NCI-H2107 treated with DMSO at 0.1 percent for 48 hours (cell line): ENCODE measurements around the gene DNAH3.
"Not testable (repeated sequence)": the region's sequence is repeated elsewhere in the genome, so short reads cannot be mapped to it uniquely, and the experiment has no call there.

Source experiments
- DNase-seq: peaks from one replicate; lab custom pipeline; 2025; ENCODE audit not compliant: unreplicated experiment; lab: John Stamatoyannopoulos, UW

DNAH3 gene

GRCh38 chr16:21167929-21168602, 17.4 kb upstream of the DNAH3 start:
- DNase-seq, result no peak

GRCh38 chr16:21167360-21167759, 16.7 kb upstream of the DNAH3 start:
- DNase-seq, result no peak

GRCh38 chr16:21166561-21166961, 15.9 kb upstream of the DNAH3 start:
- no peak for DNase-seq

- no peak for DNase-seq
Observed at GRCh38 chr16:21164521-21165168, 14.0 kb upstream of the DNAH3 start.

- DNase-seq, result no peak
Observed at GRCh38 chr16:21163576-21163975, 12.9 kb upstream of the DNAH3 start.

- peak; percentile 14 for DNase-seq
Observed at GRCh38 chr16:21162661-21163151, 12.1 kb upstream of the DNAH3 start.

GRCh38 chr16:21161211-21161610, 10.6 kb upstream of the DNAH3 start:
- DNase-seq, result no peak

- no peak for DNase-seq
Observed at GRCh38 chr16:21160276-21160675, 9.6 kb upstream of the DNAH3 start.

- no peak for DNase-seq
Observed at GRCh38 chr16:21159281-21159951, 8.8 kb upstream of the DNAH3 start.

GRCh38 chr16:21158208-21159110, 7.8 kb upstream of the DNAH3 start, which contains the start of gene LDAF1:
LDAF1 (plus strand) TSS chr16:21158674; CDS start chr16:21161183, 2,509 bp downstream.
- no peak for DNase-seq

- no peak for DNase-seq
Observed at GRCh38 chr16:21157632-21158031, 7.0 kb upstream of the DNAH3 start.

- peak; percentile 25 for DNase-seq
Observed at GRCh38 chr16:21156767-21157467, 6.3 kb upstream of the DNAH3 start.

GRCh38 chr16:21156011-21156410, 5.4 kb upstream of the DNAH3 start:
- DNase-seq, result not testable (repeated sequence)

- not testable (repeated sequence) for DNase-seq
Observed at GRCh38 chr16:21153124-21153729, 2.6 kb upstream of the DNAH3 start.

GRCh38 chr16:21152160-21153030, 1.7 kb upstream of the DNAH3 start:
- DNase-seq, result not testable (repeated sequence)

GRCh38 chr16:21145738-21146137, 4.9 kb downstream of the DNAH3 start:
- DNase-seq, result no peak

- no peak for DNase-seq
Observed at GRCh38 chr16:21134053-21134452, 16.6 kb downstream of the DNAH3 start.

- no peak for DNase-seq
Observed at GRCh38 chr16:21130811-21131210, 19.8 kb downstream of the DNAH3 start.

- DNase-seq, result no peak
Observed at GRCh38 chr16:21128991-21129390, 21.7 kb downstream of the DNAH3 start.
